Endothelial cell (in vitro differentiated cells): Measurements from ENCODE around the gene MCM7. TPM values are rescaled to one million over a fixed set of nuclear protein-coding genes. Genes with fewer than 3 reads are reported as not detected.
A peak's percentile ranks its signal among the peaks of the same experiment; 100 is the strongest.

ENCODE experiments used
- DNase-seq: peaks from one replicate; pipeline ENCODE4 v3.0.0; 2021; ENCODE audit warnings: low spot score
- H3K27ac Mint-ChIP-seq: one replicate; pipeline ENCODE4 v1.8.0; 2021; ENCODE audit warnings: mixed read lengths, inconsistent platforms; ENCODE audit not compliant: unreplicated experiment
- H3K27me3 Mint-ChIP-seq: one replicate; pipeline ENCODE4 v1.8.0; 2021; ENCODE audit warnings: mild to moderate bottlenecking, moderate library complexity, mixed read lengths, inconsistent platforms; ENCODE audit not compliant: unreplicated experiment
- H3K36me3 Mint-ChIP-seq: one replicate; pipeline ENCODE4 v1.8.0; 2021; ENCODE audit warnings: mild to moderate bottlenecking, low read depth, mixed read lengths, inconsistent platforms; ENCODE audit not compliant: unreplicated experiment
- H3K4me1 Mint-ChIP-seq: one replicate; pipeline ENCODE4 v1.8.0; 2021; ENCODE audit warnings: mild to moderate bottlenecking, mixed read lengths, inconsistent platforms; ENCODE audit not compliant: unreplicated experiment
- H3K4me3 Mint-ChIP-seq: one replicate; pipeline ENCODE4 v1.8.0; 2021; ENCODE audit warnings: mild to moderate bottlenecking, mixed read lengths, inconsistent platforms; ENCODE audit not compliant: unreplicated experiment
- H3K9me3 Mint-ChIP-seq: one replicate; pipeline ENCODE4 v1.8.0; 2021; ENCODE audit warnings: mixed read lengths, inconsistent platforms; ENCODE audit not compliant: unreplicated experiment
- CTCF ChIP-seq: fragments of 200-600 bp; sonication (generic); IDR thresholded peaks from one replicate; pipeline ENCODE4 v1.5.0; 2021; ENCODE audit warnings: antibody characterized with exemption; ENCODE audit not compliant: unreplicated experiment
- total RNA-seq: library from RNA; stranded (reverse); fragmentation: NEBNext Ultra II Directional; extraction: Animal tissue kit (Norgen Biotek cat#: 25700); gene quantifications from one replicate; pipeline ENCODE4 v1.2.1, GENCODE V29; 2021; ENCODE audit not compliant: unreplicated experiment

MCM7 gene
- total RNA-seq, 1 donor from 2014 or later, result 119 TPM

- H3K36me3 Mint-ChIP-seq, result peaks cover 31% of the 10 kb centered on the region
- no peak overlapping the region for H3K4me3 Mint-ChIP-seq
- H3K27ac Mint-ChIP-seq, result no peak overlapping the region
- no peaks in the 10 kb centered on the region for H3K9me3 Mint-ChIP-seq
- DNase-seq, result no peak
- H3K4me1 Mint-ChIP-seq, result peaks cover 7% of the 10 kb centered on the region
- H3K27me3 Mint-ChIP-seq, result peaks cover 14% of the 10 kb centered on the region
- no peak for TF ChIP-seq CTCF
Measured at GRCh38 chr7:100106633-100107032, 5.4 kb upstream of the MCM7 start.

- H3K36me3 Mint-ChIP-seq, result peaks cover 26% of the 10 kb centered on the region
- no peaks in the 10 kb centered on the region for H3K9me3 Mint-ChIP-seq
- no peak overlapping the region for H3K27ac Mint-ChIP-seq
- H3K4me3 Mint-ChIP-seq, result no peak overlapping the region
- DNase-seq, result no peak
- H3K27me3 Mint-ChIP-seq, result peaks cover 21% of the 10 kb centered on the region
- no peak for TF ChIP-seq CTCF
- peaks cover 12% of the 10 kb centered on the region for H3K4me1 Mint-ChIP-seq
Measured at GRCh38 chr7:100105534-100105933, 4.3 kb upstream of the MCM7 start.

GRCh38 chr7:100102950-100103840, 2.0 kb upstream of the MCM7 start:
- H3K27ac Mint-ChIP-seq, result peak overlapping the region; percentile 81
- no peak for DNase-seq
- H3K36me3 Mint-ChIP-seq, result peaks cover 35% of the 10 kb centered on the region
- no peak for TF ChIP-seq CTCF
- H3K4me1 Mint-ChIP-seq, result peaks cover 33% of the 10 kb centered on the region
- H3K27me3 Mint-ChIP-seq, result peaks cover 39% of the 10 kb centered on the region
- peak overlapping the region; percentile 94 for H3K4me3 Mint-ChIP-seq
- no peaks in the 10 kb centered on the region for H3K9me3 Mint-ChIP-seq

GRCh38 chr7:100100420-100101015, 679 bp downstream of the MCM7 start:
- H3K27me3 Mint-ChIP-seq, result peaks cover 51% of the 10 kb centered on the region
- H3K4me1 Mint-ChIP-seq, result peaks cover 48% of the 10 kb centered on the region
- TF ChIP-seq CTCF, result no peak
- peak overlapping the region; percentile 94 for H3K4me3 Mint-ChIP-seq
- peak overlapping the region; percentile 95 for H3K27ac Mint-ChIP-seq
- DNase-seq, result peak; percentile 98
- peaks cover 47% of the 10 kb centered on the region for H3K36me3 Mint-ChIP-seq
- no peaks in the 10 kb centered on the region for H3K9me3 Mint-ChIP-seq

- Mint-ChIP-seq H3K4me1 (peaks cover 53% of the 10 kb centered on the region), H3K9me3 (no peaks in the 10 kb centered on the region), H3K36me3 (peaks cover 54% of the 10 kb centered on the region), H3K27me3 (peaks cover 55% of the 10 kb centered on the region), H3K27ac (peak overlapping the region; percentile 93), H3K4me3 (peak overlapping the region; percentile 93)
- no peak for TF ChIP-seq CTCF
- DNase-seq, result no peak
Measured at GRCh38 chr7:100099452-100099851, 1.7 kb downstream of the MCM7 start.
